NCI-H2227 (cell line): ENCODE results near the gene CHERP.
"Not testable (repeated sequence)": the region's sequence is repeated elsewhere in the genome, so short reads cannot be mapped to it uniquely, and the experiment has no call there.

Experiments used
- DNase-seq: peaks from one replicate; lab custom pipeline; 2025; ENCODE audit not compliant: unreplicated experiment; lab: John Stamatoyannopoulos, UW

CHERP gene

GRCh38 chr19:16477311-16477710 is 64.9 kb downstream of the CHERP start:
- DNase-seq, result no peak

- no peak for DNase-seq
Observed at GRCh38 chr19:16476401-16476800, 65.8 kb downstream of the CHERP start.

GRCh38 chr19:16473875-16474392 is 68.3 kb downstream of the CHERP start:
- DNase-seq, result no peak

- DNase-seq, result no peak
Observed at GRCh38 chr19:16472992-16473391, 69.2 kb downstream of the CHERP start.

- not testable (repeated sequence) for DNase-seq
Observed at GRCh38 chr19:16472559-16472899, 69.7 kb downstream of the CHERP start.

GRCh38 chr19:16470911-16471811 is 71.1 kb downstream of the CHERP start:
- no peak for DNase-seq

GRCh38 chr19:16470541-16470910 is 71.7 kb downstream of the CHERP start:
- no peak for DNase-seq
